Astrocyte of the spinal cord (primary cell): Measurements from ENCODE around the gene XPOT.

Experiments used
- DNase-seq: peaks from one replicate; pipeline ENCODE4 v3.0.0; 2011; ENCODE audit warnings: low read depth, low spot score
- H3K4me3 ChIP-seq: 2 replicates; pipeline ENCODE4 v1.5.1; 2011; ENCODE audit warnings: low read depth, mild to moderate bottlenecking, low read length, moderate library complexity
- CTCF ChIP-seq: IDR thresholded peaks from 2 replicates; pipeline ENCODE4 v1.5.1; 2012; ENCODE audit warnings: low read depth, mild to moderate bottlenecking, low read length, inconsistent platforms
- in situ Hi-C: cut with HindIII; loops from 2 replicates; pipeline ENCODE4 v1.10.0; 2017; ENCODE audit warnings: low sequenced_read_pairs

XPOT gene

GRCh38 chr12:64402181-64402580 lies 2.0 kb upstream of the XPOT start:
- no peak for TF ChIP-seq CTCF
- in situ Hi-C loops, result no loop called here
- H3K4me3 ChIP-seq, result no peak overlapping the region
- no peak for DNase-seq

GRCh38 chr12:64404470-64405256 lies 471 bp downstream of the XPOT start:
- TF ChIP-seq CTCF, result no peak
- H3K4me3 ChIP-seq, result peak overlapping the region; percentile 92
- in situ Hi-C loops, result no loop called here
- peak; percentile 87 for DNase-seq

GRCh38 chr12:64407342-64408223 lies 3.4 kb downstream of the XPOT start:
- no peak overlapping the region for H3K4me3 ChIP-seq
- no peak for TF ChIP-seq CTCF
- DNase-seq, result no peak
- in situ Hi-C loops, result no loop called here

- DNase-seq, result no peak
- H3K4me3 ChIP-seq, result no peak overlapping the region
- TF ChIP-seq CTCF, result no peak
- in situ Hi-C loops, result no loop called here
Measured at GRCh38 chr12:64411427-64411826, 7.2 kb downstream of the XPOT start.

- in situ Hi-C loops, result no loop called here
- no peak overlapping the region for H3K4me3 ChIP-seq
- DNase-seq, result peak; percentile 65
- no peak for TF ChIP-seq CTCF
Measured at GRCh38 chr12:64412459-64412858, 8.3 kb downstream of the XPOT start.

GRCh38 chr12:64413884-64414283 lies 9.7 kb downstream of the XPOT start:
- no peak for TF ChIP-seq CTCF
- no peak overlapping the region for H3K4me3 ChIP-seq
- no peak for DNase-seq
- in situ Hi-C loops, result no loop called here
